Measurements from ENCODE around the gene AFAP1.

DNA sequence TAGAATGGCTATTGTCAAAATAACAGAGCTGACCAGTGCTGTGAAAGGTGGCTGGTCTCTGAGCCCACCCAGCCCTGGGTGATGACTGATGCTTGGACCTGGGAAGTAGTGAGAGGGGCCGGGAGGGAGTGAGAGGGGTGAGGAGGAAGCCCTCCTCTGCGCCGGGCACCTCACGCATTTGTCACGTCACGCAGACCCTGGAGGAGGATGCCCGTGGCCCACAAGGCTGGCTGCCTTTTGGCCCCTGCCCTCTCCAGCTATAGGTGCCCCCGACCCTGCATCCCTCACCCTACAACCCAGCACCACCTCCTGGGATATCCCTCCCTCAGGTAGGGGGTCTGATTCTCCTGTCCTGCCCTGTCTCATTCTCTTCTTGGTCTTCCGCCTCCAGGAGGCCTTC lies 207.4 kb downstream of the AFAP1 start:
- TF ChIP-seq POLR2AphosphoS5 (IDR thresholded peaks at IDR 0.05; ENCODE audit: low read depth, low read length), result no peak
- TF ChIP-seq TAF1 (IDR thresholded peaks at IDR 0.05; ENCODE audit: borderline replicate concordance, insufficient read depth, low read length), result no peak

Data from PFSK-1 (cell line).